GM12872 (cell line): Measurements from ENCODE around the gene ATG7.

Source experiments
- CTCF ChIP-seq: IDR thresholded peaks from 3 replicates; pipeline ENCODE4 v1.5.1; 2011; ENCODE audit warnings: low read depth, mild to moderate bottlenecking, low read length, moderate library complexity; ENCODE audit not compliant: insufficient read depth

Gene ATG7

GRCh38 chr3:11235385-11235784, 36.8 kb upstream of the ATG7 start:
- no peak for TF ChIP-seq CTCF

- TF ChIP-seq CTCF, result peak; percentile 76
Observed at GRCh38 chr3:11236588-11237461, 35.4 kb upstream of the ATG7 start.

DNA sequence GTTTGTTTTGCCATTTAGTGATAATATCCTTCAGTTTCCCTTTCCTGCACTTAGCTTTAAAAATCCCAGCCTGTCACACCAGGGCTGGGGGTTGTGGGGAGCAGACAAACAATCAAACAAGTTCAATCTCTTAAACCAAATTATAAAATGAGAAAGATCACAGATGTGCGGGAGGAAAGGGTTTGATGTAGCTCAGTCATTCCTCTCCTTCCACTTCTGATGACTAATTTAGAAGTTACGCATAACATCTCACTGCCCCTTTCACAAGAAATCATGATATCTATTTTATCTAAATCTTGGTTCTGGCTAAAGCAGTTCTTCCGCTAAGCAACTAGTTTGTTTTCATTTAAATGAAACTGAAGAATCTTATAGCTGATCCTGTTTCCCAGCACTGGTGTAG, 34.1 kb upstream of the ATG7 start:
- TF ChIP-seq CTCF, result no peak

DNA sequence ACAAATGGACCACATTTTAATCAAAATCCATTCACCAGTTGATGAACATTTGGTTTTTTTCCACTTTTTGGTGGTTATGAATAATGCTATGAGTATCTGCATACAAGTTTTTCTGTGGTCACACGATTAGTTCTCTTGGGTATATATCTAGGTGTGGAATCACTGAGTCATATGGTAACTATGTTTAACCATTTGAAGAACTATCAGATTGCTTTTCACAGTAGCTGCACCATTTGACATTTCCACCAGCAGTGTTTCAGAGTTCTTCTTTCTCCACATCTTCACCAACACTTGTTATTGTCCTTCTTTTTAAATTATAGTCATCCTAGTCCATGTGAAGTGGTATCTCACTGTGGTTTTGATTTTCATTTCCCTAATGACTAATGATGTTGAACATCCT, 33.3 kb upstream of the ATG7 start:
- TF ChIP-seq CTCF, result no peak

GRCh38 chr3:11239796-11240195, 32.4 kb upstream of the ATG7 start:
- no peak for TF ChIP-seq CTCF

GRCh38 chr3:11240496-11240895, 31.7 kb upstream of the ATG7 start:
- no peak for TF ChIP-seq CTCF

GRCh38 chr3:11244121-11244677, 28.0 kb upstream of the ATG7 start:
- TF ChIP-seq CTCF, result no peak
